Measurements from ENCODE around the gene CISD2. TPM values are rescaled to one million over a fixed set of nuclear protein-coding genes. Genes with fewer than 3 reads are reported as not detected.

The CISD2 gene
- total and polyA plus RNA-seq, 7 experiments from 2014 or later = 11.4 to 50.3 (median 14.3) TPM

GRCh38 chr4:102842367-102842766 is 26.4 kb upstream of the CISD2 start:
- intact Hi-C loops (cut with micrococcal nuclease) = no loop called here
- Histone ChIP-seq H3K36me3 (ENCODE audit: control insufficient read depth in 2 of 3, insufficient read depth in 3 of 3, low read length in 3 of 3) (no peaks in the 10 kb centered on the region), H3K9me3 (ENCODE audit: control insufficient read depth in 2 of 3, low read length in 3 of 3) (no peaks in the 10 kb centered on the region), H3K4me3 (ENCODE audit: low read length) (no peak overlapping the region), H3K27ac (ENCODE audit: low read depth, low read length) (no peak overlapping the region), H3K27me3 (ENCODE audit: control insufficient read depth in 2 of 2, insufficient read depth in 2 of 2, low read length in 2 of 2) (no peaks in the 10 kb centered on the region), H3K4me1 (ENCODE audit: control insufficient read depth in 2 of 2, insufficient read depth in 2 of 2, low read length in 2 of 2) (no peaks in the 10 kb centered on the region)
- Mint-ChIP-seq H3K4me1 (peaks cover 3 to 14% (median 5%) of the 10 kb centered on the region in 7 donors), H3K27me3 (no peaks in the 10 kb centered on the region), H3K36me3 (peaks cover 0 to 23% (median 0%) of the 10 kb centered on the region in 5 donors), H3K4me3 (no peak overlapping the region), H3K27ac (no peak overlapping the region), H3K9me3 (peaks cover 0 to 5% (median 0%) of the 10 kb centered on the region in 11 donors)
- ChIA-PET POLR2A (interaction anchor here (0.6 kb wide), 1 partner anchor 15 kb away, joined by 4 read pairs; the partner anchor contains the start of gene UBE2D3), CTCF (no interaction called here)
- DNase-seq = no peak
- ATAC-seq = no peak

GRCh38 chr4:102843273-102843672 is 25.5 kb upstream of the CISD2 start:
- no peak overlapping the region for H3K27ac Mint-ChIP-seq
- no peaks in the 10 kb centered on the region for H3K27me3 Mint-ChIP-seq
- intact Hi-C loops (cut with micrococcal nuclease) = no loop called here
- H3K4me1 Mint-ChIP-seq = peaks cover 2 to 12% (median 3%) of the 10 kb centered on the region in 7 donors
- Histone ChIP-seq H3K9me3 (ENCODE audit: control insufficient read depth in 2 of 3, low read length in 3 of 3) (no peaks in the 10 kb centered on the region), H3K4me3 (ENCODE audit: low read length) (no peak overlapping the region), H3K27me3 (ENCODE audit: control insufficient read depth in 2 of 2, insufficient read depth in 2 of 2, low read length in 2 of 2) (no peaks in the 10 kb centered on the region), H3K36me3 (ENCODE audit: control insufficient read depth in 2 of 3, insufficient read depth in 3 of 3, low read length in 3 of 3) (no peaks in the 10 kb centered on the region), H3K27ac (ENCODE audit: low read depth, low read length) (no peak overlapping the region), H3K4me1 (ENCODE audit: control insufficient read depth in 2 of 2, insufficient read depth in 2 of 2, low read length in 2 of 2) (no peaks in the 10 kb centered on the region)
- CTCF ChIA-PET = no interaction called here
- peaks cover 0 to 5% (median 0%) of the 10 kb centered on the region in 11 donors for H3K9me3 Mint-ChIP-seq
- POLR2A ChIA-PET = no interaction called here
- no peak for DNase-seq
- peaks cover 0 to 23% (median 0%) of the 10 kb centered on the region in 5 donors for H3K36me3 Mint-ChIP-seq
- no peak overlapping the region for H3K4me3 Mint-ChIP-seq
- ATAC-seq = no peak

- no peaks in the 10 kb centered on the region for H3K27me3 ChIP-seq (ENCODE audit: control insufficient read depth in 2 of 2, insufficient read depth in 2 of 2, low read length in 2 of 2)
- no peak overlapping the region for H3K27ac ChIP-seq (ENCODE audit: low read depth, low read length)
- DNase-seq (no peak), ATAC-seq (no peak)
- H3K4me3 Mint-ChIP-seq = no peak overlapping the region
- H3K9me3 Mint-ChIP-seq = peaks cover 0 to 7% (median 0%) of the 10 kb centered on the region in 11 donors
- peaks cover 0 to 10% (median 0%) of the 10 kb centered on the region in 7 donors for H3K4me1 Mint-ChIP-seq
- intact Hi-C loops (cut with micrococcal nuclease) = no loop called here
- no peaks in the 10 kb centered on the region for H3K36me3 ChIP-seq (ENCODE audit: control insufficient read depth in 2 of 3, insufficient read depth in 3 of 3, low read length in 3 of 3)
- H3K4me3 ChIP-seq (ENCODE audit: low read length) = no peak overlapping the region
- POLR2A ChIA-PET = no interaction called here
- H3K4me1 ChIP-seq (ENCODE audit: control insufficient read depth in 2 of 2, insufficient read depth in 2 of 2, low read length in 2 of 2) = no peaks in the 10 kb centered on the region
- H3K9me3 ChIP-seq (ENCODE audit: control insufficient read depth in 2 of 3, low read length in 3 of 3) = no peaks in the 10 kb centered on the region
- H3K36me3 Mint-ChIP-seq = peaks cover 0 to 24% (median 0%) of the 10 kb centered on the region in 5 donors
- no peak overlapping the region for H3K27ac Mint-ChIP-seq
- H3K27me3 Mint-ChIP-seq = no peaks in the 10 kb centered on the region
- CTCF ChIA-PET = no interaction called here
Observed at GRCh38 chr4:102843938-102844337, 24.9 kb upstream of the CISD2 start.

- H3K9me3 Mint-ChIP-seq = peaks cover 0 to 6% (median 0%) of the 10 kb centered on the region in 11 donors
Observed at GRCh38 chr4:102847687-102848086, 21.1 kb upstream of the CISD2 start.

GRCh38 chr4:102849579-102850104 is 19.1 kb upstream of the CISD2 start:
- H3K4me1 ChIP-seq (ENCODE audit: control insufficient read depth in 2 of 2, insufficient read depth in 2 of 2, low read length in 2 of 2) = no peaks in the 10 kb centered on the region
- H3K4me1 Mint-ChIP-seq = peaks cover 0 to 4% (median 0%) of the 10 kb centered on the region in 7 donors
- no peak overlapping the region for H3K4me3 Mint-ChIP-seq

More at GRCh38 chr4:102847687-102848086, 21.1 kb upstream of the CISD2 start:
- H3K4me1 Mint-ChIP-seq = peaks cover 0 to 3% (median 0%) of the 10 kb centered on the region in 7 donors
- no peak for DNase-seq
- H3K27ac Mint-ChIP-seq = no peak overlapping the region
- ChIA-PET CTCF (no interaction called here), POLR2A (no interaction called here)
- no peaks in the 10 kb centered on the region for H3K27me3 ChIP-seq (ENCODE audit: control insufficient read depth in 2 of 2, insufficient read depth in 2 of 2, low read length in 2 of 2)
- H3K27ac ChIP-seq (ENCODE audit: low read depth, low read length) = no peak overlapping the region
- H3K36me3 ChIP-seq (ENCODE audit: control insufficient read depth in 2 of 3, insufficient read depth in 3 of 3, low read length in 3 of 3) = no peaks in the 10 kb centered on the region
- H3K4me1 ChIP-seq (ENCODE audit: control insufficient read depth in 2 of 2, insufficient read depth in 2 of 2, low read length in 2 of 2) = no peaks in the 10 kb centered on the region
- H3K27me3 Mint-ChIP-seq = no peaks in the 10 kb centered on the region
- no peaks in the 10 kb centered on the region for H3K9me3 ChIP-seq (ENCODE audit: control insufficient read depth in 2 of 3, low read length in 3 of 3)
- peaks cover 0 to 20% (median 0%) of the 10 kb centered on the region in 5 donors for H3K36me3 Mint-ChIP-seq
- H3K4me3 Mint-ChIP-seq = no peak overlapping the region
- intact Hi-C loops (cut with micrococcal nuclease) = loop anchor here in 1 of 2 donors (2.0 kb wide), 1 partner anchor 19 kb away; no protein-coding TSS in a partner anchor
- H3K4me3 ChIP-seq (ENCODE audit: low read length) = no peak overlapping the region
- no peak for ATAC-seq

GRCh38 chr4:102850370-102850769 is 18.4 kb upstream of the CISD2 start:
- H3K4me3 Mint-ChIP-seq = no peak overlapping the region
- H3K4me1 Mint-ChIP-seq = peaks cover 0 to 4% (median 0%) of the 10 kb centered on the region in 7 donors
- POLR2A ChIA-PET = interaction anchor here (0.8 kb wide), 1 partner anchor 35 kb away, joined by 3 read pairs; no protein-coding TSS in a partner anchor

More at GRCh38 chr4:102849579-102850104, 19.1 kb upstream of the CISD2 start:
- no peak overlapping the region for H3K4me3 ChIP-seq (ENCODE audit: low read length)
- intact Hi-C loops (cut with micrococcal nuclease) = loop anchor here in 1 of 2 donors (2.0 kb wide), 1 partner anchor 21 kb away; no protein-coding TSS in a partner anchor
- ATAC-seq (no peak), DNase-seq (no peak)
- ChIA-PET POLR2A (no interaction called here), CTCF (no interaction called here)
- peaks cover 0 to 5% (median 0%) of the 10 kb centered on the region in 11 donors for H3K9me3 Mint-ChIP-seq
- H3K27me3 ChIP-seq (ENCODE audit: control insufficient read depth in 2 of 2, insufficient read depth in 2 of 2, low read length in 2 of 2) = no peaks in the 10 kb centered on the region
- H3K27ac Mint-ChIP-seq = no peak overlapping the region
- no peaks in the 10 kb centered on the region for H3K27me3 Mint-ChIP-seq
- peaks cover 0 to 20% (median 0%) of the 10 kb centered on the region in 5 donors for H3K36me3 Mint-ChIP-seq
- H3K27ac ChIP-seq (ENCODE audit: low read depth, low read length) = no peak overlapping the region
- H3K36me3 ChIP-seq (ENCODE audit: control insufficient read depth in 2 of 3, insufficient read depth in 3 of 3, low read length in 3 of 3) = no peaks in the 10 kb centered on the region
- no peaks in the 10 kb centered on the region for H3K9me3 ChIP-seq (ENCODE audit: control insufficient read depth in 2 of 3, low read length in 3 of 3)

More at GRCh38 chr4:102850370-102850769, 18.4 kb upstream of the CISD2 start:
- Histone ChIP-seq H3K9me3 (ENCODE audit: control insufficient read depth in 2 of 3, low read length in 3 of 3) (no peaks in the 10 kb centered on the region), H3K27me3 (ENCODE audit: control insufficient read depth in 2 of 2, insufficient read depth in 2 of 2, low read length in 2 of 2) (no peaks in the 10 kb centered on the region), H3K4me3 (ENCODE audit: low read length) (no peak overlapping the region), H3K4me1 (ENCODE audit: control insufficient read depth in 2 of 2, insufficient read depth in 2 of 2, low read length in 2 of 2) (no peaks in the 10 kb centered on the region), H3K36me3 (ENCODE audit: control insufficient read depth in 2 of 3, insufficient read depth in 3 of 3, low read length in 3 of 3) (no peaks in the 10 kb centered on the region), H3K27ac (ENCODE audit: low read depth, low read length) (no peak overlapping the region)
- Mint-ChIP-seq H3K9me3 (peaks cover 0 to 8% (median 0%) of the 10 kb centered on the region in 11 donors), H3K27ac (no peak overlapping the region), H3K27me3 (no peaks in the 10 kb centered on the region), H3K36me3 (peaks cover 0 to 24% (median 0%) of the 10 kb centered on the region in 5 donors)
- CTCF ChIA-PET = no interaction called here
- ATAC-seq (no peak), DNase-seq (no peak)
- intact Hi-C loops (cut with micrococcal nuclease) = no loop called here

Data from naive thymus-derived CD4-positive, alpha-beta T cell (primary cell).